GM12878 (cell line): ENCODE measurements around the gene GSE1. TPM values are rescaled to one million over a fixed set of nuclear protein-coding genes. Genes with fewer than 3 reads are reported as not detected.

Source experiments
- ATAC-seq: fragments of 200-7000 bp; cut with Tn5 transposase; 3 replicates; pipeline ENCODE4 v1.9.1; 2020; ENCODE audit warnings: mild to moderate bottlenecking, moderate library complexity
- BruUV-seq: library from RNA; stranded (reverse); fragments of 400-500 nt; replicated peaks from 2 replicates; lab custom pipeline; 2021; lab: Mats Ljungman, UMichigan
- CTCF ChIA-PET: fragments of 300-600 bp; sonication (Branson Sonifier 250); formaldehyde crosslinking; extraction: SDS; loops from one replicate; lab custom pipeline; 2021; ENCODE audit warnings: inconsistent platforms; lab: Yijun Ruan, JAX
- POLR2A ChIA-PET: fragments of 350-600 bp; formaldehyde crosslinking; extraction: SDS; loops from one replicate; lab custom pipeline; 2021; ENCODE audit warnings: inconsistent platforms; lab: Charles Lee
- RAD21 ChIA-PET: fragments of 300-600 bp; sonication (Branson Sonifier 250); formaldehyde crosslinking; loops from one replicate; lab custom pipeline; 2023; ENCODE audit warnings: antibody characterized with exemption; ENCODE audit not compliant: unreplicated experiment; lab: Charles Lee
- SMC1A ChIA-PET: fragments of 300-600 bp; sonication (Branson Sonifier 250); formaldehyde crosslinking; loops from one replicate; lab custom pipeline; 2023; ENCODE audit not compliant: unreplicated experiment, uncharacterized antibody; lab: Charles Lee
- DNase-seq: peaks from one replicate; pipeline ENCODE4 v3.0.0-alpha.2; 2011; ENCODE audit warnings: low read depth, low spot score
- FAIRE-seq: peaks from 3 replicates; lab custom pipeline; 2011; peaks lifted over from hg19 to GRCh38; lab: Jason Lieb, UNC
- H2AFZ ChIP-seq: 2 replicates; pipeline ENCODE4 v1.6.0; 2011; ENCODE audit warnings: low read depth, low read length, control low read depth; ENCODE audit not compliant: control insufficient read depth
- H3K27ac ChIP-seq: 2 replicates; pipeline ENCODE4 v1.5.1; 2011; ENCODE audit warnings: control low read depth; ENCODE audit not compliant: control insufficient read depth, insufficient read depth
- H3K27me3 ChIP-seq, 2 experiments: replicated peaks in 1 of 2; 2 replicates each; pipeline versions ENCODE4 v1.6.0 to v1.6.1; 2011; ENCODE audit warnings: low read length in 1 of 2; ENCODE audit not compliant: control insufficient read depth in 2 of 2, insufficient read depth in 2 of 2
- H3K36me3 ChIP-seq, 2 experiments: 2 replicates each; pipeline ENCODE4 v1.5.1; 2011; ENCODE audit warnings: low read length in 1 of 2; ENCODE audit not compliant: control insufficient read depth in 2 of 2, insufficient read depth in 2 of 2
- H3K4me1 ChIP-seq: 2 replicates; pipeline ENCODE4 v1.6.1; 2011; ENCODE audit warnings: mild to moderate bottlenecking, low read length, moderate library complexity, mixed read lengths; ENCODE audit not compliant: control insufficient read depth, insufficient read depth
- H3K4me2 ChIP-seq: 2 replicates; pipeline ENCODE4 v1.6.0; 2011; ENCODE audit warnings: control low read depth; ENCODE audit not compliant: control insufficient read depth, insufficient read depth
- H3K4me3 ChIP-seq: fragments of 200-600 bp; sonication (generic); 2 replicates; pipeline ENCODE4 v1.5.1; 2016
- H3K79me2 ChIP-seq: 2 replicates; pipeline ENCODE4 v1.6.0; 2011; ENCODE audit warnings: low read length; ENCODE audit not compliant: control insufficient read depth, insufficient read depth
- H3K9ac ChIP-seq: 2 replicates; pipeline ENCODE4 v1.8.0; 2011; ENCODE audit warnings: low read length, control low read depth, mixed read lengths; ENCODE audit not compliant: control insufficient read depth, insufficient read depth
- H3K9me3 ChIP-seq: replicated peaks from 3 replicates; pipeline ENCODE4 v1.5.1; 2011; ENCODE audit warnings: mild to moderate bottlenecking, low read length; ENCODE audit not compliant: control insufficient read depth, insufficient read depth
- H4K20me1 ChIP-seq: 2 replicates; pipeline ENCODE4 v1.6.0; 2011; ENCODE audit not compliant: control insufficient read depth, insufficient read depth
- JUNB ChIP-seq: IDR thresholded peaks from 2 replicates; pipeline ENCODE4 v1.6.1; 2016; ENCODE audit warnings: antibody characterized with exemption, mild to moderate bottlenecking
- SMAD1 ChIP-seq: fragments of 450-650 bp; IDR thresholded peaks from 2 replicates; pipeline ENCODE4 v1.6.1; 2018; ENCODE audit warnings: mild to moderate bottlenecking, low read depth; ENCODE audit not compliant: partially characterized antibody
- ZNF207 ChIP-seq: fragments of 450-650 bp; IDR thresholded peaks from 2 replicates; pipeline ENCODE4 v1.6.1; 2014; ENCODE audit warnings: antibody characterized with exemption, mild to moderate bottlenecking, borderline replicate concordance
- WGBS: methylation state at CpG from one replicate; pipeline ENCODE4 v1.1.6; 2016; ENCODE audit warnings: low lambda C conversion rate; ENCODE audit not compliant: insufficient replicate concordance, insufficient coverage; ENCODE audit errors: missing lambda C conversion rate; 5-methylcytosine and 5-hydroxymethylcytosine counted together
- in situ Hi-C: fragments of 300-500 bp; cut with MboI; formaldehyde crosslinking; loops from 9 replicates; pipeline ENCODE4 v1.14.3; 2018; ENCODE audit warnings: mixed read lengths
- intact Hi-C: fragments of 100-400 bp; cut with micrococcal nuclease; formaldehyde crosslinking; loops from one replicate; pipeline ENCODE4 v1.14.2; 2022; ENCODE audit not compliant: unreplicated experiment
- polyA plus RNA-seq, 11 experiments: library from polyadenylated mRNA; depleted of rRNA in 4 of 11; unstranded in 6 of 11; stranded (reverse) in 5 of 11; fragments of >200 nt; fragmentation: Nextera tagmentation in 4 of 11; fragmentation: Illumina TruSeq in 1 of 11; extraction: Ambion mirVana in 4 of 11; extraction: Trizol in 1 of 11; gene quantifications; 1 replicate in 1 of 11; 2 replicates in 10 of 11; pipeline versions ENCODE4 v1.2.1 to v1.2.3, GENCODE V29; 2011 to 2016; ENCODE audit warnings: inconsistent platforms in 2 of 11, missing spikeins in 2 of 11, low read depth in 1 of 11
- total RNA-seq, 4 experiments: library from RNA; depleted of rRNA in 3 of 4; stranded (reverse); fragments of >200 nt in 3 of 4; fragmentation: Illumina TruSeq in 1 of 4; extraction: Trizol in 1 of 4; gene quantifications; 2 replicates each; pipeline versions ENCODE4 v1.2.1 to v1.2.3, GENCODE V29; 2013 to 2021
- TF ChIP-seq, protein P1 (sequence below): fragments of 450-650 bp; IDR thresholded peaks from 2 replicates; pipeline ENCODE4 v1.6.1; 2016; ENCODE audit warnings: mild to moderate bottlenecking

Gene GSE1
- total and polyA plus RNA-seq, 10 of the 15 experiments (the other 5 are each of a cell fraction or from before 2014, with no cell fraction given) = 4.6 to 58.7 (median 18.2) TPM

DNA sequence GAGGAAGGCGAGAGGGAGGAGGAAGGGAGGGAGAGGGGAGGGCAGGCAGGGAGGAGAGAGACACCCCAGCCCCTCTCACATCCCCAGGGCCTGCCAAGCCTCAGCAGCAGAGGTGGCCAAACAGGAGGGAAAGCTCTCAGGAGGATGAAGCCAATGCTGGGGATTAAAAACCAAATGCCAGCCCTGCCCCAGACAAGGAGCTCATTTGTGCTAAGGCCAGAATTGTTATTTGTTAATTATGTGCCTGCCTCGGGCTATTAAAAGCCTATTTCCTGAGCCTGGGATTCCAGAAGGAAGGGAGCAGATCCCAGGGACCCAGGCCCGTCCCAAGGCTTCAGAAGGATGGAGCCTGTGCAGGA lies 103.5 kb downstream of the GSE1 start:
- Histone ChIP-seq H3K79me2 (no peaks in the 10 kb centered on the region), H2AFZ (no peak overlapping the region), H3K27me3 (no peaks in the 10 kb centered on the region), H3K4me3 (no peak overlapping the region), H3K9ac (no peak overlapping the region), H3K4me2 (no peak overlapping the region), H3K4me1 (no peaks in the 10 kb centered on the region), H4K20me1 (no peaks in the 10 kb centered on the region), H3K36me3 (no peaks in the 10 kb centered on the region), H3K9me3 (no peaks in the 10 kb centered on the region; the same call in 2 of the 3 replicates), H3K27ac (no peak overlapping the region)
- intact Hi-C loops = loop anchor here (5.0 to 10.0 kb wide), 4 partner anchors 39 to 322 kb away; no protein-coding TSS in a partner anchor
- RAD21 ChIA-PET = interaction anchor here (1.3 kb wide), 1 partner anchor 369 kb away, joined by 3 read pairs; no protein-coding TSS in a partner anchor
- POLR2A ChIA-PET = no interaction called here
- DNase-seq (no peak), ATAC-seq (no peak), FAIRE-seq (no peak)
- no TSS peak for BruUV-seq
- WGBS = 6% methylated on average over 3 of the region's 3 CpGs
- in situ Hi-C loops = loop anchor here (5.0 kb wide), 1 partner anchor 59 kb away; no protein-coding TSS in a partner anchor
- SMC1A ChIA-PET = interaction anchor here (0.6 to 1.8 kb wide), 5 partner anchors 31 to 270 kb away, joined by 3 to 5 read pairs (median 3); no protein-coding TSS in a partner anchor
- CTCF ChIA-PET = interaction anchor here (0.9 to 6.4 kb wide), 15 partner anchors 28 to 602 kb away, joined by 3 to 36 read pairs (median 4); partner anchors contain the start of gene GINS2
- no peak for TF ChIP-seq SMAD1
- TF ChIP-seq, protein P1, sequence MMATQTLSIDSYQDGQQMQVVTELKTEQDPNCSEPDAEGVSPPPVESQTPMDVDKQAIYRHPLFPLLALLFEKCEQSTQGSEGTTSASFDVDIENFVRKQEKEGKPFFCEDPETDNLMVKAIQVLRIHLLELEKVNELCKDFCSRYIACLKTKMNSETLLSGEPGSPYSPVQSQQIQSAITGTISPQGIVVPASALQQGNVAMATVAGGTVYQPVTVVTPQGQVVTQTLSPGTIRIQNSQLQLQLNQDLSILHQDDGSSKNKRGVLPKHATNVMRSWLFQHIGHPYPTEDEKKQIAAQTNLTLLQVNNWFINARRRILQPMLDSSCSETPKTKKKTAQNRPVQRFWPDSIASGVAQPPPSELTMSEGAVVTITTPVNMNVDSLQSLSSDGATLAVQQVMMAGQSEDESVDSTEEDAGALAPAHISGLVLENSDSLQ = no peak
- no peak for TF ChIP-seq ZNF207
- no peak for TF ChIP-seq JUNB
